Common myeloid progenitor, CD34-positive (primary cell): ENCODE measurements around the gene SHISA5.

Experiments used
- CTCF ChIA-PET: fragments of 350-600 bp; sonication (Branson Sonifier 250); formaldehyde crosslinking; loops from one replicate; lab custom pipeline; 2021; ENCODE audit warnings: antibody characterized with exemption; lab: Charles Lee
- POLR2A ChIA-PET: fragments of 350-600 bp; sonication (Branson Sonifier 250); formaldehyde crosslinking; loops from one replicate; lab custom pipeline; 2021; ENCODE audit warnings: antibody characterized with exemption; lab: Charles Lee
- DNase-seq, 3 donors: peaks; one replicate each; pipeline versions ENCODE4 v3.0.0 to v3.0.0-alpha.2; 2013
- H3K27ac ChIP-seq, 2 experiments: 1 replicate in 1 of 2; 2 replicates in 1 of 2; pipeline ENCODE4 v1.7.0; 2013; ENCODE audit warnings: inconsistent platforms in 2 of 2, low read length in 2 of 2, mild to moderate bottlenecking in 2 of 2, low read depth in 1 of 2, moderate library complexity in 1 of 2; ENCODE audit not compliant: severe bottlenecking in 2 of 2, insufficient read depth in 1 of 2, poor library complexity in 1 of 2
- H3K27me3 ChIP-seq, 5 experiments: replicated peaks in 2 of 5; 1 replicate in 3 of 5; 2 replicates in 2 of 5; pipeline versions ENCODE4 v1.6.1 to v1.7.0; 2013; ENCODE audit warnings: low read length in 4 of 5, mild to moderate bottlenecking in 2 of 5, moderate library complexity in 2 of 5, inconsistent platforms in 1 of 5; ENCODE audit not compliant: insufficient read depth in 5 of 5, control insufficient read depth in 4 of 5
- H3K36me3 ChIP-seq, 4 experiments: 1 replicate in 2 of 4; 2 replicates in 2 of 4; pipeline versions ENCODE4 v1.6.1 to v1.7.0; 2013; ENCODE audit warnings: low read length in 3 of 4, control low read depth in 1 of 4, mild to moderate bottlenecking in 1 of 4; ENCODE audit not compliant: control insufficient read depth in 4 of 4, insufficient read depth in 4 of 4
- H3K4me1 ChIP-seq, 4 experiments: 1 replicate in 3 of 4; 2 replicates in 1 of 4; pipeline versions ENCODE4 v1.6.1 to v1.7.1; 2013; ENCODE audit warnings: low read length in 3 of 4, mild to moderate bottlenecking in 3 of 4, control low read depth in 1 of 4, inconsistent platforms in 1 of 4, moderate library complexity in 1 of 4; ENCODE audit not compliant: control insufficient read depth in 4 of 4, insufficient read depth in 4 of 4; ENCODE audit errors: control extremely low read depth in 1 of 4
- H3K4me3 ChIP-seq, 7 experiments: 1 replicate in 4 of 7; 2 replicates in 3 of 7; pipeline versions ENCODE4 v1.5.1 to v1.7.0; 2013; ENCODE audit warnings: mild to moderate bottlenecking in 7 of 7, low read length in 6 of 7, moderate library complexity in 6 of 7, inconsistent platforms in 2 of 7, low read depth in 2 of 7, control low read depth in 1 of 7; ENCODE audit not compliant: insufficient read depth in 4 of 7, control insufficient read depth in 1 of 7; ENCODE audit errors: extremely low read depth in 1 of 7
- H3K9me3 ChIP-seq, 5 experiments: 1 replicate in 4 of 5; 2 replicates in 1 of 5; pipeline versions ENCODE4 v1.6.1 to v1.7.1; 2013; ENCODE audit warnings: low read length in 4 of 5, mild to moderate bottlenecking in 2 of 5, inconsistent platforms in 1 of 5, low read depth in 1 of 5, moderate library complexity in 1 of 5; ENCODE audit not compliant: control insufficient read depth in 4 of 5, insufficient read depth in 2 of 5; ENCODE audit errors: control extremely low read depth in 1 of 5
- WGBS: methylation state at CpG from one replicate; pipeline ENCODE4 v1.1.5; 2013; ENCODE audit not compliant: insufficient coverage; 5-methylcytosine and 5-hydroxymethylcytosine counted together

Gene SHISA5

DNA sequence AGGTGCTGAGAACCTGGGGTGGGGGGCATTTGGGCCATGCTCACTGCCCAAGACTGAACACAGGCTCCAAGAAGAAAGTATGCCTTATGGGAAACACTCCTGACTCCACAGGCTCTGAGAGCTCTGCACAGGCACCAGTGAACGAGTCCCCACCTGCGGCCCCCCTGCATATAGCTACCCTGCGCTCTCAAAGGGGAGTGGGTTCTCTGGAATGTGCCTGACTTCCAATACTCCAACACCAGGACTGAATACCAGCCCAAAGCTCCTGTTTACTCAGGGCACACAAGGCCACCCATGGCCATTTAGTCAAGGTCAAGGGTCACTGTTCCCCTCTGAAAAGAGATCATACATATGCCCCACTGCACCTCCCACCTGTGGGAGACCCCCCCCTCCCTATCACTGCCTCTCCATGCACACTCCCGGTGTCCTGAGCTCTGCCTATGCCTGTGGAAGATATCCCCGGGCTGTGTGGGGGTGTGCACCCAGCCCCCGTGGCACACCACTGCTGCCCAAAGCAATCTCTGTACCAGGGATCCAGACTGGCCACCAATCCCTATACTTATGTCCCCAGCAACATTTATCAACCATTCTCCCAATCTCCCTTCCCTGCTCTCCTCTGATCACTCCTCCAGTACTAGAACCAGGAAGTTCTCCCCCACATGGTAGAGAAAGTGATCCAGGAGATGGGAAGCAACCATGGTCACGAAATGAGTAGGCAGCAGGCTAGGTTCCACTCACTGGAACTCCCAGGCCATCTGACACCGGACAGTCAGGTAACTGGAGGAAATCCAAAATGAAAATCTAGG, 72.5 kb downstream of the SHISA5 start:
- Histone ChIP-seq H3K27ac (no peak overlapping the region), H3K36me3 (peaks cover 2 to 38% (median 14%) of the 10 kb centered on the region in 4 experiments), H3K9me3 (no peaks in the 10 kb centered on the region), H3K4me3 (no peak overlapping the region), H3K27me3 (peaks cover 0 to 9% (median 3%) of the 10 kb centered on the region in 5 experiments), H3K4me1 (peaks cover 0 to 20% (median 18%) of the 10 kb centered on the region in 4 experiments)
- CTCF ChIA-PET, result interaction anchor here (0.8 to 9.8 kb wide), 8 partner anchors 18 to 199 kb away, joined by 3 to 164 read pairs (median 10); no protein-coding TSS in a partner anchor
- no peak for DNase-seq
- POLR2A ChIA-PET, result no interaction called here
- 96% methylated on average over 7 of the region's 8 CpGs for WGBS

DNA sequence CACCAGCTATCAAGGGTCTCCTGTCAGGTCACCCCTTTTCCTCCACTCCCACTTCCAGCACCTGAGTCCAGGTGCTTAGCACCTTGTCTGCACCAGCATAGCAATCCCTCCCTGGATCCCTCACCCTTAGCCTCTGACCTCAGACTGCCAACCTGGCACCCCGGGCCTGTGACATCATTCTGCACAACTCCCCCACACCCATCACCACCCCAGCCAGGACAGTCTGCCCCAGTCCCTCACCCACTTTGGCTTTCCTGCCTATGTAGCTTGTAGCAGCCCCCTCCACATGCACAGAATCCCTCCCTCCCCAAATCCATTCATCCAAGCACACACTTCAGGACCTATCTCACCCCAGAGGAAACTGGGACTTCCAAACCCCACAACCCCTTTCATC, 73.3 kb downstream of the SHISA5 start:
- Histone ChIP-seq H3K4me3 (no peak overlapping the region), H3K36me3 (peaks cover 2 to 38% (median 14%) of the 10 kb centered on the region in 4 experiments), H3K27me3 (peaks cover 0 to 9% (median 3%) of the 10 kb centered on the region in 5 experiments), H3K27ac (no peak overlapping the region), H3K9me3 (no peaks in the 10 kb centered on the region), H3K4me1 (peaks cover 0 to 15% (median 12%) of the 10 kb centered on the region in 4 experiments)
- WGBS, result 100% methylated on average over 1 of the region's 1 CpG
- DNase-seq, result no peak
- CTCF ChIA-PET, result interaction anchor here (0.8 to 9.8 kb wide), 6 partner anchors 18 to 159 kb away, joined by 3 to 164 read pairs (median 4); no protein-coding TSS in a partner anchor
- POLR2A ChIA-PET, result no interaction called here

DNA sequence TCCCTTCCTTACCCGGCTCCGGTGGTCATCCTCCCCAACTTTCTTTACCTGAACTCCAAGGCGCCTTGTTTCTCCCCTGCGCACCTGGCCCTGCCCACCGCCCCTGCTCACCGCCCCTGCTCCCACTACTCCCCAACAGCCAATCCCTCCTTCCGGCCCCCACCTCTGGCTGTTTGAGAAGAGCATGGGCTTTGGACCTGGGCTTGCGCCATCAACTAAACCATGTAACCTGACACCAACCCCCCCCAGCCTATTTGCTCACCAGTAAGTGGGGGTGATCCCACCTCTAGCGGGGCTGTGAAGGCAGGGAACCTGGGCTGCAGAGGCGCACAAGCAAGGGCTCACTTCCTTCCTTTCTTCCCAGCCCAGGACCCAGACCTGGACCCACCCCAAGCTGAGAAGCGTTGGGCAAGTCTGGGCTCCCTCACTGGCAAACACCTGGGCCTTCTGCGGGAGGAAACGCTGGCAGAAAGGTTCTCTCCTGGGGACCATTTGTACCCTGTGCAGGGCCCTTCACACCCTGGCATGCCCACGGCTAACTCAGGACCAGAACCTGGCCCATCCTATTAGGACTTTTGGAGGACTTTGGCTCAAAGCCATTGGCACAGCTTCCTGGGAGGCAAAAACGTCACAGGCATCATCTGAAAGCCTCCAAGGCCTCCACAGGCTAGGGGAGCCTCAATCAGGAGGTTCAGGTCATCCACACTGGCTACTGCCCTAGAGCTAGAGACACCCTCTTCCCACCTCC, 73.8 kb downstream of the SHISA5 start, which contains the start of gene PLXNB1:
Gene PLXNB1 (minus strand): TSS at position 127 of the 748 bp plus-strand sequence. CDS start 5,475 bp downstream, outside the sequence.
- POLR2A ChIA-PET, result interaction anchor here (1.0 kb wide), 1 partner anchor 16 kb away, joined by 3 read pairs; no protein-coding TSS in a partner anchor
- Histone ChIP-seq H3K4me3 (peak within 1 kb of the TSS; percentile 51 to 83 (median 59)), H3K36me3 (peaks cover 2 to 38% (median 14%) of the 10 kb centered on the region in 4 experiments), H3K4me1 (peaks cover 0 to 15% (median 12%) of the 10 kb centered on the region in 4 experiments), H3K27me3 (peaks cover 0 to 9% (median 3%) of the 10 kb centered on the region in 5 experiments), H3K9me3 (no peaks in the 10 kb centered on the region), H3K27ac (no peak within 1 kb of the TSS)
- DNase-seq, result peak; percentile 14 to 73 (median 67)
- CTCF ChIA-PET, result interaction anchor here (0.8 to 9.8 kb wide), 6 partner anchors 17 to 189 kb away, joined by 3 to 164 read pairs (median 4); no protein-coding TSS in a partner anchor
- WGBS, result 21% methylated on average over 14 of the region's 15 CpGs

DNA sequence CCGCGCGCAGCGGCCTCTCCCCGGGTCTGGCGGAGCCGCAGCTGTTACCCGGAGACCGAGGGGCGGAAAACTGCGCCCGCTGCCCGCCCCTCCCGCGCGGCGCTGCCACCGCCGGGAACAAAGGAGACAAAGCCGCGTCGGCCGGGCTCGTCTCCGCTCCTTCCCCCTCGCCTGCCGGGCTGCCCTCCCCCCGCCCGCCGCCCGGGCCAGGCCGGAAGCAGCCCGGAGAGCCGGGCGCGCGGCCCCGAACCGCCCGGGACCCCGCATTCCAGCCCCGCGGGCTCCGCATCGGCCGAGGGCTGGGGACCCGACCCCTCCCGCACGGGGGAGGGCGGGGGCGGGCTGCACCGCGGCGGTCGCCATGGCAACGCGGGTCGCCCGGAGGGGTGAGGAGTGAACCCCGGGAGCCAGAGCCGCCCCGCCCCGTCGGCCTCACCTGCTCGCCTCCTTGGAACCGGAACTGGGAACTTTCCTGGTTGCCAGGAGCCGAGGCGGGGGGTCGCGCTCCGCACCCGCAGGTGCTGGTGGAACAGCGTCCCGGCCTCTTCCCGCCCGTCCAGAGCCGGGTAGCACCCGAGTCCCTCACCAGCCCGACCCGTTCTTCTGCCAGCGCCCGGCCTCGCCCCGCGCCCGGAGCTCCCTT, 74.5 kb downstream of the SHISA5 start:
- H3K9me3 ChIP-seq, result no peaks in the 10 kb centered on the region
- peaks cover 0 to 15% (median 12%) of the 10 kb centered on the region in 4 experiments for H3K4me1 ChIP-seq
- POLR2A ChIA-PET, result interaction anchor here (1.0 kb wide), 1 partner anchor 15 kb away, joined by 3 read pairs; no protein-coding TSS in a partner anchor
- WGBS, result under 1% methylated on average over 59 of the region's 86 CpGs
- peaks cover 0 to 9% (median 3%) of the 10 kb centered on the region in 5 experiments for H3K27me3 ChIP-seq
- H3K4me3 ChIP-seq, result peak overlapping the region; percentile 51 to 83 (median 59)
- no peak overlapping the region for H3K27ac ChIP-seq
- DNase-seq, result peak; percentile 19 to 63 (median 50)
- peaks cover 2 to 32% (median 14%) of the 10 kb centered on the region in 4 experiments for H3K36me3 ChIP-seq
- CTCF ChIA-PET, result interaction anchor here (0.8 to 9.8 kb wide), 2 partner anchors 158 to 188 kb away, joined by 3 to 164 read pairs; no protein-coding TSS in a partner anchor

DNA sequence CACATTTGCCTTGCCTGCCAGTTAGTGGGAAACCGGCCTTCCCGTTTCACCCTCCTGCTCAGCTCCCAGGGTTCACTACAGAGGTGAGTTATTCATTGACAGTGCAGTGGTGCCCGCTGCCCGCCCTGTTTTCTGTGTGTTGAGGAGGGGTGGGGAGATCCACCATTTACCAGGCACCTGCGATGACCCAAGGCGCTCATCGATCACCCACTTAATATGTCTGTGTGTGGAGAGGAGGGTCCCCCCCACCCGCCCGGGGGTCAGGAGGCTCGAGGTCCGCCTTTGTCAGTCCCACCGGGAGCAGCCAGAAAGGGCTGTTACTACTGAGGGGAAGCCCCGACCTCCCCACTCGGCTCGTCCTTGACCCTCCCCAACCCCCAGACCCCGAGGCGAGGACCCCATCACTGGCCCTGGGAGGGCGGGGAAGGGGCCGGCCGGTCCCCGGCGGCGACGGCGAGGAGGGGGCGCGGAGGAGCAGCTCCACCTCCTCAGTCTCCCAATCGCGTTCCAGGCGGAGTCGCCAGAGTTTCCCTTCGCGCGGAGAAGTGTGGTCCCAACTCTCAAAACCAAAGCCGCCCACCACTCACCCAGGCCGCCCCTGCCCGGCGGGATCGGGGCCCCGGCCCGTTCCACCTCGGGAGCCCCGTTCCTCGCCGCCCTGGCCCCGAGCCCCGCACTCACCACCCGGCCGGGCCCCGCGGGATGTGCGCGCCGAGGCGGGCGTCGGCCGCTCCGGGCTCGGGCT, 75.2 kb downstream of the SHISA5 start:
- H3K9me3 ChIP-seq, result no peaks in the 10 kb centered on the region
- peaks cover 0 to 15% (median 12%) of the 10 kb centered on the region in 4 experiments for H3K4me1 ChIP-seq
- CTCF ChIA-PET, result interaction anchor here (1.0 to 9.8 kb wide), 2 partner anchors 28 to 157 kb away, joined by 3 to 164 read pairs; no protein-coding TSS in a partner anchor
- H3K36me3 ChIP-seq, result peaks cover 2 to 25% (median 11%) of the 10 kb centered on the region in 4 experiments
- no peak overlapping the region for H3K27ac ChIP-seq
- DNase-seq, result no peak
- POLR2A ChIA-PET, result no interaction called here
- 7% methylated on average over 48 of the region's 60 CpGs for WGBS
- peak overlapping the region; percentile 51 to 83 (median 59) for H3K4me3 ChIP-seq
- peaks cover 0 to 9% (median 3%) of the 10 kb centered on the region in 5 experiments for H3K27me3 ChIP-seq
